GM21447 (cell line): ENCODE results near the gene GAS7.

ENCODE experiments used
- ATAC-seq: cut with Tn5 transposase; IDR thresholded peaks from one replicate; pipeline ENCODE4 v1.9.1; 2021; ENCODE audit not compliant: unreplicated experiment

GAS7 gene

GRCh38 chr17:10136258-10136981, 62.0 kb downstream of the GAS7 start:
- no peak for ATAC-seq

DNA sequence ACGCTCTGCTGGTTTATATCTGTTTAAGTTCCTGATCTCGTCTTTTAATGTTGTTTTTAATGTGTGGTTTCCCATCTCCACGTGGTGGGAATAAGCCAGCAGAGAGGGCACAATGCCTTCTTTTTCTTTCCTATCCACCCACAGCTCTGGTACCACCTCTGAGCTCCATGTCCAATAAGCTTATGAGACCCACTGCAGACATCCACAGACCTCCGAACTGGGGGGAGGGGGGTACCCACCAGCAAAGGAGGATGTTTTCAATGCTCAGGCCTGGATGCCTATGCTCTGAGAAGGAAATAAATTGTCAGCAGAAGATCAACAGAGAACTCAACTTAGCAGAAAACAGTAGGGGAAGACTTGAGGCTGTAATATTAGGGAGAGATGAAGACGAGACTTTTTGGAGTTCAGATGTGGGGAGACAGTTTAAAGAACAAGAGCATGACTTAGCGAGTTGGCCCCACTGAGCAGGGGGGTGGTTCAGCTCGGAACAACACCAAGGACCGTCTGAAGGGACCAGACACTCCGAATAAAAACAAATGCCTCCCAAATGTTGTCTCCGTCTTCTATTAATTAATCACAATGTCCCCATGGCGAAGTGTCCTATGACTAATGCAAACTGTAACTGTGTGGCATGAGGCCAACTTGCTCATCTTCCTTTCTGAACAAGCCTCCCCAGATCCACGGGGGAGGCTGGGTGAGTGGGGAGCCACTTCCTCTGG, 62.7 kb downstream of the GAS7 start:
- no peak for ATAC-seq

GRCh38 chr17:10130677-10131076, 67.7 kb downstream of the GAS7 start:
- no peak for ATAC-seq

DNA sequence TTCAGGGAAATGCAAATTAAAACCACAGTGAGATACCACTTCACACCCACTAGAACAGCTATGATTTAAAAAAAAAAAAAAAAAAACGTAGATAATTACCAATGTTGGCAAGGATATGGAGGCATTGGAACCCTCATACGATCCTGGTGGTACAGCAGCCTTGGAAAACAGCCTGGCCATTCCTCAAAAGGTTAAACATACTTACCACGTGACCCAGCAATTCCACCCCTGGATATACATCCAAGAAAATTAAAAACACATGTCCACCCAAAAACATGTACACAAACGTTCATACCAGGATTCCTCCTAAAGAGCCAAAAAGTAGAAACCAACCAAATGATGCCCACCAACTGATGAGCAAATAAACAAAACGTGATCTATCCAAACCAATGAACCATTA, 68.1 kb downstream of the GAS7 start:
- no peak for ATAC-seq

GRCh38 chr17:10127819-10128425, 70.5 kb downstream of the GAS7 start:
- ATAC-seq = no peak

DNA sequence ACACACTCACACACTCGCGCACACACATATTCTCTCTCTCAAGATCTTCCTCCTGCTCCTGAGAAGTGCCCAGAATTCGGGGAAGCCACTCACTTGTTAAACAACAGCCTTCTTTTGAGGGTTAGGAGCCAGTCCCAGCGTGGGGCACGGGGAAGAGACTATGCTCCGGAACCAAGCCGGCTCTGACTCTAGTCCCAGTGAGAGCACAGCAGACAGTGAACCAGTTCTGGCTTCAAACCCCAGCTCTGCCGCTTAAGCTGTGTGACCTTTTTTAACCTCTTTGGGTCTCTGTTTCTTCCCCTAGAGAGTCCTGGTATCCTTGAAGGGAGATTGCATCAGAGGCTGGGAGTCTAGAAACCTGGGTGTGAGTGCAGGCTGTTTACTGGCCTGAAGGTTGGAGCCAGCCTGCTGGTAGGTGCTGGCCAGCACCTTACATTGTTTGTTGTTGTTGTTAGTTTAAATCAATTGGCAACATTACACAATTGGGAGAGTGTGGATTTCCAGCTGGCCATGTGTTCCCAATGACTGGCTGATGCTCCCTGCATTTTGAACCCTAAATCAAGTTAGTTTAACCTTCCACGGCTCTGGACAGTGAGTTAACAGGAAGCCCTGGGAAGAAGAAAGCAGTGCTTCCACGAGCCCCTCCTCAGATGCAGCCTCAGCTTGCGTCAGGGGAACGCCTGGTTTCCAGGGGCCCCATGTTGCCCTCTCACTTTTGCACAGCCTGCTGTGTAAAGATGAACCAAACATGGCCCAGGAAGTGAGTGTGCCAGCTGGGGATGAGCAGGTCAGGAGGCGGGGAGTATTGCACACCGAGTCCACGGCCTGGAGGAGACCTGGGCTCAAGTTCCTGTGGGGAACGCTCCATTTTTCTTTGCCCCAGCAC, 71.5 kb downstream of the GAS7 start:
- no peak for ATAC-seq

DNA sequence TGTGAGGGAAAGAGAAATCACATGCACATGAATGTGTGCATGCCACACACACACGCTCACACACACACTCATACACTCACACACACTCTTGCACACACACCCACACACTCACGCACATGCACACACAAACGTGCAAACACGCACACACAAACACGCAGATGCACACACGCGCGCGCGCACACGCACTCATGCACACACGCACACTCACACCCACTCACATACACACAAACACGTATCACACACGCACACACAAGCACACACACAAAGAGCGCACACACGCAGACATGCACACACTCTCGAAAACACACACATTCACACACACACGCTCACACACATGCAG, 72.2 kb downstream of the GAS7 start:
- no peak for ATAC-seq

GRCh38 chr17:10125531-10126275, 72.7 kb downstream of the GAS7 start:
- no peak for ATAC-seq

GRCh38 chr17:10123093-10123492, 75.3 kb downstream of the GAS7 start:
- ATAC-seq = no peak

- no peak for ATAC-seq
Observed at GRCh38 chr17:10121971-10122707, 76.3 kb downstream of the GAS7 start.

DNA sequence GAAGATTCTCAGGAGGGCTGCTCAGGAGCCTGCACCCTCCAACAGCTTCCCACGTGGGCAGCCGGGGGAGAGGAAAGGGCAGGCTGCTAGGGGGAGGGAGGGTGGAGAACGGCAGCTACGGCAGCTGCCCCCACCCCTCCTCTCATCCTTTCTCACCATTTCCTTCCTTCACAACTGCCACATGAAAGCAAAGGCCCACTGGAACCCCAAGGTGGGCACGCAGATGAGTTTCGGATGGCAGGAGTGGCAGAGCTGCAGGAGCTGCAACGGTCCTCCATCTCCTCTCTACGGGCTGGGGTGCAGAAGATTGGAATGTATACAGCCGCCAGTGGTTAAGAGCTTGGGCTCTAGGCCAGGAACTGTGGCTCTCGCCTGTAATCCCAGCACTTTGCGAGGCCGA, 77.7 kb downstream of the GAS7 start:
- ATAC-seq = no peak

GRCh38 chr17:10120109-10120485, 78.3 kb downstream of the GAS7 start:
- no peak for ATAC-seq

DNA sequence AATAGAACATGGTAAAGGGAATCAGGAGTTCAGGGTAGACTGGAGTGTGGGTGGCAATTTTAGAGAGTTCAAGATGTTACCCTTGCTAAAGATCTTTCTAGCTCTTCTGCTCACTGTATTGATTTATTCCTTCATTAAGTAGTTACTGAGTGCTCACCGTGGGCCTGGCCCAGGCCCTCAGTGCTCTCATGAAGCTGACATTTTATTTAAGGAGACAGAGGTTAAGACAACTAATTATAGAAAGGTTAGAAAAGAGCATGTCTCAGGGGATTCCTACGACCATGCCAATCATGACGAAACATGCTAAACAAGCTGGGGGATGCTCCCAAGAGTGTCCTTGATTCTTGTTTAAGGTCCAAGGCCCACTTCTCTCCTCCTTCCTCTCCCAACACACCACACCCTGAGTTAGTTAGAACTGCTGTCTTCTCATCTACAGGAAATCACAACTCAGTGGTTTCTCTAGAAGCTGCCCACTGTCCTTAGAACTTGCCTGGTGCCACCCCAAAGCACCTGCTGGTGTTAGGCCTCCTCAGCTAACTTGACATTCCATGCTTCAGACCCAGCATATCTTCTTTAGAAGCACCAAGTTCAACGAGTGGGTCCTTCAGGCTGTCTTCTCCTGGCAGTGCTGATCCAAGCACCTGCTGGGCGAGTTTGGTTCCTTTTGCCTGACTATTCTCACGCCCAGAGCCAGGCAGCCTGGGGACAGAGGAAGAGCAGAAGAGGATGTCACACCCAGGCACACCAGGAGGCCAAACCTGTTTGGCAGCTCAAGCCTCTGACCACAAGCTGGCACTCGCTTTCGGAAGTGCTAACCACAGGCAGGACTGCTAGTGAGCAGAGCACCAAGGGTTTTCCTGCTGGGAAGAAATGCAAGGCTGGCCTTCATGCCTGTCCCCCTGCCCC, 79.0 kb downstream of the GAS7 start:
- no peak for ATAC-seq

GRCh38 chr17:10118788-10119130, 79.6 kb downstream of the GAS7 start:
- ATAC-seq = no peak

GRCh38 chr17:10117581-10118001, 80.8 kb downstream of the GAS7 start:
- no peak for ATAC-seq

- ATAC-seq = no peak
Observed at GRCh38 chr17:10116753-10117420, 81.5 kb downstream of the GAS7 start.

DNA sequence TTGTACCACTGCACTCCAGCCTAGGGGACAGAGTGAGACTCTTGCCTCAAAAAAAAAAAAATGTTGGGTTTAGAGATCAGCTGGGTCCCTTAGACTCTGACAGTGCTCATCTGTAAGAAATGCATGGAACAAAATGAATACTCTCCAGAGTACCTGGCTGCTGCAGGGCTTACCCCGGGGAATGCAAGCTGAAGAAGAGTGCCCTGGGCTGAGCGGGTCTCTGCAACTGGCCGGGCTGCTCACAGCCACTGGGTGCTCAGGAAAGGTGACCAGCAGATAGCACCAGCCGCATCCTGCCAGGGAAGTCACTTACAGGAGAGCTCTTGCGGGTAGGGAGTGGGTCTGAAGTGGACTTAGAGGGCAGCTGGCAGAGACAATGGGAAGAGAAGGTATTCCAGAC, 82.1 kb downstream of the GAS7 start:
- no peak for ATAC-seq

- ATAC-seq = no peak
Observed at GRCh38 chr17:10115536-10115932, 82.9 kb downstream of the GAS7 start.
